ENCODE data around the gene OR10A6.

- TF ChIP-seq CTCF (IDR thresholded peaks at IDR 0.05) (no peak), POLR2A (IDR thresholded peaks at IDR 0.05) (no peak)
Measured at GRCh38 chr11:7901319-7901854, 29.7 kb downstream of the OR10A6 start.

Measured in testis (tissue), 2 donors.